ENCODE measurements around the gene PSMD10.

PSMD10 gene

DNA sequence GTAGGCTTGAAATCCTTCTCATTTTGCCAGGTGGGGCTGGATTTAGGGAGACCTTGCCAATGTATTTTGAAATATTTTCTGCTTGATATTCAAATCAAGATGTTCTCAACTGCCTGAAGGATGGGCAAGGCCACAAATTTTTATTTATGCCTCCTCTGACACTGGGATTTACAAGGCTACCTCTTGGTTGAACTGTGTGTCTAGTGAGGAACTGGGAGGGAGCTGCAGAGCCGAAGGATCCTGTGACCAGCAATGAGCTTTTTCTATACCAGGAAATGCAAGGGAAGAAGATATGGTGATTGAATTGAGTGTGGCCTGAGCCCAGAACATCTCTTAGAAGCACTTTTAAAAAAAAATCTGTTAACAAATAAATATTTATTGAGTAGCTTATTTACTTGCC, 31.5 kb downstream of the PSMD10 start:
- H3K9ac ChIP-seq (ENCODE audit: low read depth, low read length, poor library complexity): no peak overlapping the region
- no CpG with 5 or more reads among the region's 1 CpG for WGBS, 2 donors (ENCODE audit: extremely low coverage in 2 of 2, insufficient read length in 2 of 2, insufficient replicate concordance in 1 of 2)
- H4K91ac ChIP-seq (ENCODE audit: low read depth, low read length, poor library complexity): no peak overlapping the region
- H3K14ac ChIP-seq (ENCODE audit: low read length): no peak overlapping the region
- H3K18ac ChIP-seq (ENCODE audit: low read length): no peak overlapping the region
- peaks cover 0 to 31% (median 0%) of the 10 kb centered on the region in 3 experiments for H3K27me3 ChIP-seq (ENCODE audit: control insufficient read depth in 3 of 3, insufficient read depth in 3 of 3, low read depth in 1 of 3, low read length in 3 of 3)
- no peak overlapping the region for H4K8ac ChIP-seq (ENCODE audit: low read depth, low read length)
- no peak overlapping the region for H2BK12ac ChIP-seq (ENCODE audit: low read length)
- no peak overlapping the region for H3K4me3 ChIP-seq (ENCODE audit: low read length in 2 of 2)
- H2AFZ ChIP-seq (ENCODE audit: low read length): no peak overlapping the region
- no peaks in the 10 kb centered on the region for H3K79me1 ChIP-seq (ENCODE audit: low read depth, low read length)
- H2AK5ac ChIP-seq (ENCODE audit: low read depth, low read length): no peak overlapping the region
- H3K4me2 ChIP-seq (ENCODE audit: insufficient read depth, low read length, poor library complexity, severe bottlenecking): no peak overlapping the region
- H3K9me3 ChIP-seq (replicated peaks in 1 of 2; ENCODE audit: control insufficient read depth in 2 of 2, insufficient read depth in 1 of 2, low read depth in 1 of 2, low read length in 2 of 2): no peaks in the 10 kb centered on the region
- no peak overlapping the region for H3K27ac ChIP-seq (replicated peaks; ENCODE audit: low read length)
- no peak for DNase-seq (ENCODE audit: low spot score)
- H2BK5ac ChIP-seq (ENCODE audit: low read length): no peak overlapping the region
- no peak overlapping the region for H3K4ac ChIP-seq (ENCODE audit: low read length)
- no peaks in the 10 kb centered on the region for H3K4me1 ChIP-seq (ENCODE audit: control insufficient read depth in 2 of 2, insufficient read depth in 1 of 2, low read depth in 1 of 2, low read length in 2 of 2)
- no peak overlapping the region for H3K23ac ChIP-seq (ENCODE audit: low read depth, low read length, poor library complexity)
- no peak overlapping the region for H2BK15ac ChIP-seq (ENCODE audit: low read length)
- H2BK120ac ChIP-seq (ENCODE audit: low read depth, low read length): no peak overlapping the region
- H3K36me3 ChIP-seq (replicated peaks in 1 of 2; ENCODE audit: control insufficient read depth in 2 of 2, insufficient read depth in 2 of 2, low read length in 2 of 2): no peaks in the 10 kb centered on the region

DNA sequence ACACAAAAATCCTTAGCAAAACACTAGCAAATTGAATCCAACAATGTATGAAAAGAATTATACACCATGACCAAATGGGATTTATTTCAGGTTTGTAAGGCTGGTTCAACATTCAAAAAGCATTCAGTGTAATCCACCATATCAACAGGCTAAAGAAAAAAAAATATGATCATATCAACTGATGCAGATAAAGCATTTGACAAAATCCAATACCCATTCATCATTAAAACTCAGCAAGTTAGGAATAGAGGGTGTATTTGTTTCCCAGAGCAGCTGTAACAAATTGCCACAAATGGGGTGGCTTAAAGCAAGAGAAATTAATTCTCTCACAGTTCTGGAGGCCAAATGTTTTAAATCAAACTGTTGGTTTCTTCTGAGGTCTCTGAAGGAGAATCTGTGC, 35.8 kb downstream of the PSMD10 start:
- Histone ChIP-seq H2AK5ac (ENCODE audit: low read depth, low read length) (no peak overlapping the region), H3K36me3 (replicated peaks in 1 of 2; ENCODE audit: control insufficient read depth in 2 of 2, insufficient read depth in 2 of 2, low read length in 2 of 2) (no peaks in the 10 kb centered on the region), H3K27me3 (ENCODE audit: control insufficient read depth in 3 of 3, insufficient read depth in 3 of 3, low read depth in 1 of 3, low read length in 3 of 3) (peaks cover 0 to 11% (median 0%) of the 10 kb centered on the region in 3 experiments), H4K91ac (ENCODE audit: low read depth, low read length, poor library complexity) (no peak overlapping the region), H3K14ac (ENCODE audit: low read length) (no peak overlapping the region), H3K4ac (ENCODE audit: low read length) (no peak overlapping the region), H2BK12ac (ENCODE audit: low read length) (no peak overlapping the region), H3K79me1 (ENCODE audit: low read depth, low read length) (no peaks in the 10 kb centered on the region), H3K9me3 (replicated peaks in 1 of 2; ENCODE audit: control insufficient read depth in 2 of 2, insufficient read depth in 1 of 2, low read depth in 1 of 2, low read length in 2 of 2) (no peaks in the 10 kb centered on the region), H3K4me3 (ENCODE audit: low read length in 2 of 2) (no peak overlapping the region), H3K4me2 (ENCODE audit: insufficient read depth, low read length, poor library complexity, severe bottlenecking) (no peak overlapping the region), H3K18ac (ENCODE audit: low read length) (no peak overlapping the region), H3K23ac (ENCODE audit: low read depth, low read length, poor library complexity) (no peak overlapping the region), H2BK15ac (ENCODE audit: low read length) (no peak overlapping the region), H2BK120ac (ENCODE audit: low read depth, low read length) (no peak overlapping the region), H3K9ac (ENCODE audit: low read depth, low read length, poor library complexity) (no peak overlapping the region), H3K27ac (replicated peaks; ENCODE audit: low read length) (no peak overlapping the region), H2BK5ac (ENCODE audit: low read length) (no peak overlapping the region), H4K8ac (ENCODE audit: low read depth, low read length) (no peak overlapping the region), H3K4me1 (ENCODE audit: control insufficient read depth in 2 of 2, insufficient read depth in 1 of 2, low read depth in 1 of 2, low read length in 2 of 2) (no peaks in the 10 kb centered on the region), H2AFZ (ENCODE audit: low read length) (no peak overlapping the region)
- no peak for DNase-seq (ENCODE audit: low spot score)

DNA sequence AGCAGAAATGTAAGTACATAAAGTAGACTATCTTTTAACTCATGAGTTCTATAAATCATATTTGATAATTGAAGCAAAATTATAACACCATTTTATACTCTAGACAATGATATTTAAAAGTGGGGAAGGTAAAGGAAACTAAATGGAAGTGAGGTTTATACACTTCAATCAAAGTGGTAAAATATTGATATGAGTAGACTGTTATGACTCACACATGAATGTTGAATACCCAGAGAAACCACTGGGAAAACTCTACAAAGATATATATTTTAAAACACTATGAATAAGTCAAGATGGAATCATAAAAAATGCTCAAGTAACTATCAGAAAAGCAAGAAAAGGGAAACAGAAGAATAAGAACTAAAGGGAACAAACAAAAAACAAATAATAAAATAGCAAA, 38.1 kb downstream of the PSMD10 start:
- Histone ChIP-seq H2AK5ac (ENCODE audit: low read depth, low read length) (no peak overlapping the region), H3K18ac (ENCODE audit: low read length) (no peak overlapping the region), H2BK120ac (ENCODE audit: low read depth, low read length) (no peak overlapping the region), H2BK12ac (ENCODE audit: low read length) (no peak overlapping the region), H3K79me1 (ENCODE audit: low read depth, low read length) (no peaks in the 10 kb centered on the region), H3K36me3 (replicated peaks in 1 of 2; ENCODE audit: control insufficient read depth in 2 of 2, insufficient read depth in 2 of 2, low read length in 2 of 2) (no peaks in the 10 kb centered on the region), H2BK15ac (ENCODE audit: low read length) (no peak overlapping the region), H3K4ac (ENCODE audit: low read length) (no peak overlapping the region), H3K23ac (ENCODE audit: low read depth, low read length, poor library complexity) (no peak overlapping the region), H3K4me3 (ENCODE audit: low read length in 2 of 2) (no peak overlapping the region), H3K9ac (ENCODE audit: low read depth, low read length, poor library complexity) (no peak overlapping the region), H3K4me1 (ENCODE audit: control insufficient read depth in 2 of 2, insufficient read depth in 1 of 2, low read depth in 1 of 2, low read length in 2 of 2) (no peaks in the 10 kb centered on the region), H2BK5ac (ENCODE audit: low read length) (no peak overlapping the region), H3K14ac (ENCODE audit: low read length) (no peak overlapping the region), H2AFZ (ENCODE audit: low read length) (no peak overlapping the region), H3K4me2 (ENCODE audit: insufficient read depth, low read length, poor library complexity, severe bottlenecking) (no peak overlapping the region), H4K91ac (ENCODE audit: low read depth, low read length, poor library complexity) (no peak overlapping the region), H3K27me3 (ENCODE audit: control insufficient read depth in 3 of 3, insufficient read depth in 3 of 3, low read depth in 1 of 3, low read length in 3 of 3) (peaks cover 0 to 4% (median 0%) of the 10 kb centered on the region in 3 experiments), H3K27ac (replicated peaks; ENCODE audit: low read length) (no peak overlapping the region), H4K8ac (ENCODE audit: low read depth, low read length) (no peak overlapping the region), H3K9me3 (replicated peaks in 1 of 2; ENCODE audit: control insufficient read depth in 2 of 2, insufficient read depth in 1 of 2, low read depth in 1 of 2, low read length in 2 of 2) (no peaks in the 10 kb centered on the region)
- DNase-seq (ENCODE audit: low spot score): no peak

DNA sequence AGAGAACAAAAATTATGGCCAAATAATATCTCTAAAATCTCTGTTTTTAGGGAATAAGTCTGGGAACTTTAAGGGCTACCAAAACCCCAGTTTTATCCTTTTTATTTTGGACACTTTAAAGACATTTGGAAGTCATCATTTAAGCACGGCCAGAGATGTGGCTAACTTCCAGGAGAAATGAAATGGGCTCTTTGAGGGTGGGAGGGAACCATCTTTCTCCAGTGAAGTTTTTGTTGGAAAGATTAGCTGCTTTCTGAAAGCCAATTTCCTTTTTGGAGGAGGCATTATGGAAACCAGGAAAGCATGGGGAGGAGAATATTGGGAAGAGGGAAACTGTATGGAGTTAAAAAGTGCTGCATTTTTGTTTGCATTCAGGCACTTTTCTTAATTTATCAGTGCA, 41.7 kb downstream of the PSMD10 start:
- DNase-seq (ENCODE audit: low spot score): no peak
- H3K4me3 ChIP-seq (ENCODE audit: low read length in 2 of 2): no peak overlapping the region
- H2AK5ac ChIP-seq (ENCODE audit: low read depth, low read length): no peak overlapping the region
- no peak overlapping the region for H3K18ac ChIP-seq (ENCODE audit: low read length)
- H4K8ac ChIP-seq (ENCODE audit: low read depth, low read length): no peak overlapping the region
- H2BK12ac ChIP-seq (ENCODE audit: low read length): no peak overlapping the region
- WGBS, 2 donors (ENCODE audit: extremely low coverage in 2 of 2, insufficient read length in 2 of 2, insufficient replicate concordance in 1 of 2): no CpG with 5 or more reads among the region's 1 CpG
- H2BK5ac ChIP-seq (ENCODE audit: low read length): no peak overlapping the region
- H3K27ac ChIP-seq (replicated peaks; ENCODE audit: low read length): no peak overlapping the region
- H4K91ac ChIP-seq (ENCODE audit: low read depth, low read length, poor library complexity): no peak overlapping the region
- H2BK15ac ChIP-seq (ENCODE audit: low read length): no peak overlapping the region
- no peak overlapping the region for H3K4ac ChIP-seq (ENCODE audit: low read length)
- H3K4me1 ChIP-seq (ENCODE audit: control insufficient read depth in 2 of 2, insufficient read depth in 1 of 2, low read depth in 1 of 2, low read length in 2 of 2): no peaks in the 10 kb centered on the region
- no peaks in the 10 kb centered on the region for H3K79me1 ChIP-seq (ENCODE audit: low read depth, low read length)
- no peaks in the 10 kb centered on the region for H3K36me3 ChIP-seq (replicated peaks in 1 of 2; ENCODE audit: control insufficient read depth in 2 of 2, insufficient read depth in 2 of 2, low read length in 2 of 2)
- H3K9me3 ChIP-seq (replicated peaks in 1 of 2; ENCODE audit: control insufficient read depth in 2 of 2, insufficient read depth in 1 of 2, low read depth in 1 of 2, low read length in 2 of 2): no peaks in the 10 kb centered on the region
- no peak overlapping the region for H2BK120ac ChIP-seq (ENCODE audit: low read depth, low read length)
- no peak overlapping the region for H3K9ac ChIP-seq (ENCODE audit: low read depth, low read length, poor library complexity)
- H3K14ac ChIP-seq (ENCODE audit: low read length): no peak overlapping the region
- no peak overlapping the region for H3K4me2 ChIP-seq (ENCODE audit: insufficient read depth, low read length, poor library complexity, severe bottlenecking)
- peaks cover 0 to 8% (median 0%) of the 10 kb centered on the region in 3 experiments for H3K27me3 ChIP-seq (ENCODE audit: control insufficient read depth in 3 of 3, insufficient read depth in 3 of 3, low read depth in 1 of 3, low read length in 3 of 3)
- no peak overlapping the region for H2AFZ ChIP-seq (ENCODE audit: low read length)
- H3K23ac ChIP-seq (ENCODE audit: low read depth, low read length, poor library complexity): no peak overlapping the region
